ENCODE measurements around the gene GABRQ. TPM values are rescaled to one million over a fixed set of nuclear protein-coding genes. Genes with fewer than 3 reads are reported as not detected.

GABRQ gene
- total RNA-seq, 6 donors from 2014 or later, result not detected

Other genes with a start within 250 kb of the GABRQ start
- not detected for gene GABRA3, start 186.6 kb upstream of the GABRQ start, total RNA-seq
- under 1 TPM in 2 of 6 donors, not detected in 4; 0.20 to 0.51 TPM for gene MAGEA3, start 60.9 kb downstream of the GABRQ start, total RNA-seq
- not detected for gene CSAG2, start 71.4 kb downstream of the GABRQ start, total RNA-seq
- gene MAGEA2B, start 76.7 kb downstream of the GABRQ start, total RNA-seq, result not detected
- not detected for gene CSAG1, start 95.8 kb downstream of the GABRQ start, total RNA-seq
- under 1 TPM in 2 of 6 donors, not detected in 4; 0.20 to 0.37 TPM for gene MAGEA12, start 95.9 kb downstream of the GABRQ start, total RNA-seq
- gene MAGEA2, start 115.9 kb downstream of the GABRQ start, total RNA-seq, result under 1 TPM in 1 of 6 donors, not detected in 5; 0.20 TPM
- not detected for gene CSAG3, start 121.3 kb downstream of the GABRQ start, total RNA-seq
- under 1 TPM in 1 of 6 donors, not detected in 5; 0.31 TPM for gene MAGEA6, start 131.8 kb downstream of the GABRQ start, total RNA-seq
- gene CETN2, start 192.9 kb downstream of the GABRQ start, total RNA-seq, result 10 to 100 TPM; 21.1 to 89.4 (median 32.5) TPM
- 10 to 100 TPM in 5 of 6 donors, 1 to 10 TPM in 1; 5.2 to 26.0 (median 21.1) TPM for gene NSDHL, start 193.2 kb downstream of the GABRQ start, total RNA-seq